ENCODE measurements around the gene WAC. TPM values are rescaled to one million over a fixed set of nuclear protein-coding genes. Genes with fewer than 3 reads are reported as not detected.
"Not testable (repeated sequence)": the region's sequence is repeated elsewhere in the genome, so short reads cannot be mapped to it uniquely, and the experiment has no call there.

WAC gene
- total RNA-seq, result 65.4 and 92.8 TPM in 2 replicates

GRCh38 chr10:28532337-28533185 lies at the start of gene WAC:
Gene WAC, plus strand, starts transcription at chr10:28533118. Its CDS starts 462 bp downstream, at chr10:28533580.
- peak; percentile 94 for DNase-seq (ENCODE audit: low read depth)
- H3K4me3 ChIP-seq (ENCODE audit: low read depth, low read length), result peak within 1 kb of the TSS; percentile 93
- TF ChIP-seq CTCF (IDR thresholded peaks at IDR 0.05; ENCODE audit: insufficient read depth, low read depth, low read length), result no peak

GRCh38 chr10:28489206-28489605 lies 43.7 kb upstream of the WAC start:
- TF ChIP-seq CTCF (IDR thresholded peaks at IDR 0.05; ENCODE audit: insufficient read depth, low read depth, low read length), result no peak
- no peak for DNase-seq (ENCODE audit: low read depth)

GRCh38 chr10:28490256-28490865 lies 42.6 kb upstream of the WAC start:
- not testable (repeated sequence) for DNase-seq (ENCODE audit: low read depth); H3K4me3 ChIP-seq (ENCODE audit: low read depth, low read length)

More at GRCh38 chr10:28489206-28489605, 43.7 kb upstream of the WAC start:
- H3K4me3 ChIP-seq (ENCODE audit: low read depth, low read length), result no peak overlapping the region

GRCh38 chr10:28492116-28492920 lies 40.6 kb upstream of the WAC start:
- no peak for TF ChIP-seq CTCF (IDR thresholded peaks at IDR 0.05; ENCODE audit: insufficient read depth, low read depth, low read length)
- H3K4me3 ChIP-seq (ENCODE audit: low read depth, low read length), result no peak overlapping the region
- DNase-seq (ENCODE audit: low read depth), result peak; percentile 3

- H3K4me3 ChIP-seq (ENCODE audit: low read depth, low read length), result no peak overlapping the region
- no peak for TF ChIP-seq CTCF (IDR thresholded peaks at IDR 0.05; ENCODE audit: insufficient read depth, low read depth, low read length)
These were observed 38.5 kb upstream of the WAC start for GRCh38 chr10:28494420-28494819.

GRCh38 chr10:28495084-28495483 lies 37.8 kb upstream of the WAC start:
- DNase-seq (ENCODE audit: low read depth), result no peak
- TF ChIP-seq CTCF (IDR thresholded peaks at IDR 0.05; ENCODE audit: insufficient read depth, low read depth, low read length), result no peak
- H3K4me3 ChIP-seq (ENCODE audit: low read depth, low read length), result no peak overlapping the region

More at GRCh38 chr10:28494420-28494819, 38.5 kb upstream of the WAC start:
- DNase-seq (ENCODE audit: low read depth), result no peak

GRCh38 chr10:28496017-28496416 lies 36.9 kb upstream of the WAC start:
- H3K4me3 ChIP-seq (ENCODE audit: low read depth, low read length), result no peak overlapping the region
- TF ChIP-seq CTCF (IDR thresholded peaks at IDR 0.05; ENCODE audit: insufficient read depth, low read depth, low read length), result no peak
- no peak for DNase-seq (ENCODE audit: low read depth)

Data from fibroblast of villous mesenchyme (primary cell).